Measurements from ENCODE around the gene IL1RN. TPM values are rescaled to one million over a fixed set of nuclear protein-coding genes. Genes with fewer than 3 reads are reported as not detected.

The IL1RN gene
- total RNA-seq (ENCODE audit: unreplicated experiment) = not detected
- long read RNA-seq = 0 reads

- Mint-ChIP-seq H3K9me3 (ENCODE audit: unreplicated experiment) (no peaks in the 10 kb centered on the region), H3K36me3 (ENCODE audit: unreplicated experiment) (no peaks in the 10 kb centered on the region), H3K4me1 (ENCODE audit: low read depth, unreplicated experiment) (no peaks in the 10 kb centered on the region), H3K27me3 (ENCODE audit: unreplicated experiment) (peaks cover 3% of the 10 kb centered on the region), H3K27ac (ENCODE audit: unreplicated experiment) (no peak within 1 kb of the TSS), H3K4me3 (ENCODE audit: unreplicated experiment) (no peak within 1 kb of the TSS)
- no peak for DNase-seq
- TF ChIP-seq CTCF (IDR thresholded peaks at IDR 0.05; ENCODE audit: partially characterized antibody, unreplicated experiment) = no peak
Measured at GRCh38 chr2:113126845-113127645, at the start of gene IL1RN. Gene IL1RN, plus strand, starts transcription at chr2:113127598. Its CDS starts 27 bp downstream, at chr2:113127625.

- Mint-ChIP-seq H3K27ac (ENCODE audit: unreplicated experiment) (no peak overlapping the region), H3K4me3 (ENCODE audit: unreplicated experiment) (no peak overlapping the region), H3K4me1 (ENCODE audit: low read depth, unreplicated experiment) (no peaks in the 10 kb centered on the region), H3K27me3 (ENCODE audit: unreplicated experiment) (no peaks in the 10 kb centered on the region), H3K36me3 (ENCODE audit: unreplicated experiment) (no peaks in the 10 kb centered on the region), H3K9me3 (ENCODE audit: unreplicated experiment) (peaks cover 6% of the 10 kb centered on the region)
- TF ChIP-seq CTCF (IDR thresholded peaks at IDR 0.05; ENCODE audit: partially characterized antibody, unreplicated experiment) = no peak
- DNase-seq = no peak
Measured at GRCh38 chr2:113077921-113078320, 49.5 kb upstream of the IL1RN start.

DNA sequence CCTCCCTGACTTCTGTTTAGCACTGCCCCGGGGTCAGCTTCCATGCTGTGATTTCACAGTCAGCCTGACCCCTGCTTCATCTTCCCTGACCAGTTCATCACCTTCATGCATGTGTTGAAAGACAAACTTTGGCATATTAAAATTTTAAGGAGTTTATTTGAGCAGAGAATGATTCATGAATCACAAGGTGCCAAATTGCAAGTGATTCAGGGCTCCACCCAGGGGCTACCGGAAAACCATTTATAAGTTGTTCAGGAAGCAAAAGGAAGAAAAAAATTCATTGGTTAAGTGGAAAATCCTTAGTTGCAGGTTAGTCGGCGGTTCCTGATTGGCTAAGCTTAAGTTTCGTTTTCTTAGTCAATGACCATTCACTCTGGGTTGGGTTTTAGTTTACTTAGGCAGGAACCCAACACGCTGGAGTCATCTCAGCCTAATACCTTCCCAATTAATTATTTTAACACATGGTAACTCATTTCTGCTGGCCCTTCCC lies 49.0 kb upstream of the IL1RN start:
- Mint-ChIP-seq H3K4me3 (ENCODE audit: unreplicated experiment) (no peak overlapping the region), H3K9me3 (ENCODE audit: unreplicated experiment) (peaks cover 6% of the 10 kb centered on the region), H3K36me3 (ENCODE audit: unreplicated experiment) (no peaks in the 10 kb centered on the region), H3K27ac (ENCODE audit: unreplicated experiment) (no peak overlapping the region), H3K4me1 (ENCODE audit: low read depth, unreplicated experiment) (no peaks in the 10 kb centered on the region), H3K27me3 (ENCODE audit: unreplicated experiment) (no peaks in the 10 kb centered on the region)
- no peak for DNase-seq
- TF ChIP-seq CTCF (IDR thresholded peaks at IDR 0.05; ENCODE audit: partially characterized antibody, unreplicated experiment) = no peak

DNA sequence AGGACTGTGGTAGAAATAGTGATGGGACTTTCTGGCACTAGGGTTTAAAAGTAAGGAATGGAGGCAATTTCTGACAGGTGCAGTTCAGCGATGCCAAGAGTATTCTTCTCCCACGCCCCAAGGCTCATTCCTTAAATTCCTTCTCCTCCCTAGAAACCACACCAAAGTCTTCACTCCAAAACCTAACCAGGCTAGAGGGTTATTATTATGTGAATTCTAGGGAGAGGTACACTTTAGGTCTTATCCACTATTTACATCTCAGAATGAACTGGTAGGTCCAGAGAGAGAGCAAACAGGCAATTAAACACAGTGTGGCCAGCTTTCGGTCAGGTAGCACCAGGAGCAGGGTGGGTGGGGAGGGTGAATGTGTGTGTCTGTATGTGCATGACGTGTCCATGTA lies 48.3 kb upstream of the IL1RN start:
- H3K4me1 Mint-ChIP-seq (ENCODE audit: low read depth, unreplicated experiment) = no peaks in the 10 kb centered on the region
- H3K9me3 Mint-ChIP-seq (ENCODE audit: unreplicated experiment) = peaks cover 6% of the 10 kb centered on the region
- no peaks in the 10 kb centered on the region for H3K27me3 Mint-ChIP-seq (ENCODE audit: unreplicated experiment)

More for the DNA sequence above, 48.3 kb upstream of the IL1RN start:
- H3K4me3 Mint-ChIP-seq (ENCODE audit: unreplicated experiment) = no peak overlapping the region
- no peak for TF ChIP-seq CTCF (IDR thresholded peaks at IDR 0.05; ENCODE audit: partially characterized antibody, unreplicated experiment)
- no peak overlapping the region for H3K27ac Mint-ChIP-seq (ENCODE audit: unreplicated experiment)
- no peaks in the 10 kb centered on the region for H3K36me3 Mint-ChIP-seq (ENCODE audit: unreplicated experiment)
- no peak for DNase-seq

Measured in glutamatergic neuron (in vitro differentiated cells).